Transverse colon (tissue), 4 donors: Measurements from ENCODE around the gene SPATS1. TPM values are rescaled to one million over a fixed set of nuclear protein-coding genes. Genes with fewer than 3 reads are reported as not detected.
A peak's percentile ranks its signal among the peaks of the same experiment; 100 is the strongest.

Source experiments
- DNase-seq: peaks from one replicate; pipeline ENCODE4 v3.0.0-alpha.2; 2019
- H3K27ac ChIP-seq, 4 donors: fragments of 200-600 bp; sonication (generic); 2 replicates each; pipeline ENCODE4 v1.5.1; 2016 to 2018; ENCODE audit warnings: inconsistent platforms in 4 of 4
- H3K27me3 ChIP-seq: fragments of 200-600 bp; sonication (generic); 2 replicates; pipeline ENCODE4 v1.5.1; 2017; ENCODE audit warnings: inconsistent platforms
- H3K36me3 ChIP-seq, 4 donors: fragments of 200-600 bp; sonication (generic); 2 replicates each; pipeline ENCODE4 v1.5.1; 2017 to 2019; ENCODE audit warnings: inconsistent platforms in 4 of 4
- H3K4me1 ChIP-seq, 4 donors: fragments of 200-600 bp; sonication (generic); 2 replicates each; pipeline ENCODE4 v1.5.1; 2017 to 2020; ENCODE audit warnings: inconsistent platforms in 4 of 4
- H3K4me3 ChIP-seq, 4 donors: fragments of 200-600 bp; sonication (generic); 1 replicate in 1 of 4; 2 replicates in 3 of 4; pipeline versions ENCODE4 v1.5.1 to v1.6.1; 2017 to 2019; ENCODE audit warnings: inconsistent platforms in 4 of 4
- H3K9me3 ChIP-seq, 2 donors: fragments of 200-600 bp; sonication (generic); 2 replicates each; pipeline ENCODE4 v1.5.1; 2017 to 2019; ENCODE audit warnings: inconsistent platforms in 2 of 2
- EP300 ChIP-seq: sonication (generic); formaldehyde crosslinking; IDR thresholded peaks from one replicate; pipeline ENCODE4 v1.6.1; 2017; ENCODE audit warnings: antibody characterized with exemption, low read depth
- POLR2A ChIP-seq: fragments of 450-650 bp; IDR thresholded peaks from one replicate; pipeline ENCODE4 v1.6.1; 2016; ENCODE audit warnings: antibody characterized with exemption, mild to moderate bottlenecking, moderate library complexity
- POLR2AphosphoS5 ChIP-seq, 3 donors: sonication (generic); formaldehyde crosslinking; IDR thresholded peaks; one replicate each; pipeline ENCODE4 v1.6.1; 2016; ENCODE audit warnings: antibody characterized with exemption in 3 of 3
- WGBS, 2 donors: methylation state at CpG; one replicate each; pipeline ENCODE4 v1.1.5; 2018; ENCODE audit warnings: low coverage in 1 of 2; 5-methylcytosine and 5-hydroxymethylcytosine counted together
- in situ Hi-C, 4 donors: fragments of 200-750 bp; cut with MboI; loops; one replicate each; pipeline versions ENCODE4 v1.15.0 to v1.15.1; 2017; ENCODE audit warnings: low sequenced_read_pairs in 3 of 4, low pct_ligation_motif_present in 1 of 4, low pct_unique_long_range_greater_than_20kb in 1 of 4
- intact Hi-C: fragments of 100-400 bp; cut with DNase I; formaldehyde crosslinking; loops from one replicate; pipeline ENCODE4 v1.15.1; 2023; ENCODE audit warnings: low total_unique reads
- total RNA-seq, 4 donors: library from RNA; depleted of rRNA; stranded (reverse); fragments of >200 nt; gene quantifications; one replicate each; pipeline ENCODE4 v1.1.0, GENCODE V29; 2016
- TF ChIP-seq, protein P1 (sequence below), 5 experiments: fragments of 200-600 bp in 3 of 5; fragments of 450-650 bp in 2 of 5; sonication (generic) in 3 of 5; IDR thresholded peaks; 1 replicate in 2 of 5; 2 replicates in 3 of 5; pipeline ENCODE4 v1.5.1; 2016 to 2017; ENCODE audit warnings: antibody characterized with exemption in 5 of 5, inconsistent platforms in 3 of 5, mild to moderate bottlenecking in 2 of 5, moderate library complexity in 1 of 5

The SPATS1 gene
- total RNA-seq, 4 donors from 2014 or later, result not detected

DNA sequence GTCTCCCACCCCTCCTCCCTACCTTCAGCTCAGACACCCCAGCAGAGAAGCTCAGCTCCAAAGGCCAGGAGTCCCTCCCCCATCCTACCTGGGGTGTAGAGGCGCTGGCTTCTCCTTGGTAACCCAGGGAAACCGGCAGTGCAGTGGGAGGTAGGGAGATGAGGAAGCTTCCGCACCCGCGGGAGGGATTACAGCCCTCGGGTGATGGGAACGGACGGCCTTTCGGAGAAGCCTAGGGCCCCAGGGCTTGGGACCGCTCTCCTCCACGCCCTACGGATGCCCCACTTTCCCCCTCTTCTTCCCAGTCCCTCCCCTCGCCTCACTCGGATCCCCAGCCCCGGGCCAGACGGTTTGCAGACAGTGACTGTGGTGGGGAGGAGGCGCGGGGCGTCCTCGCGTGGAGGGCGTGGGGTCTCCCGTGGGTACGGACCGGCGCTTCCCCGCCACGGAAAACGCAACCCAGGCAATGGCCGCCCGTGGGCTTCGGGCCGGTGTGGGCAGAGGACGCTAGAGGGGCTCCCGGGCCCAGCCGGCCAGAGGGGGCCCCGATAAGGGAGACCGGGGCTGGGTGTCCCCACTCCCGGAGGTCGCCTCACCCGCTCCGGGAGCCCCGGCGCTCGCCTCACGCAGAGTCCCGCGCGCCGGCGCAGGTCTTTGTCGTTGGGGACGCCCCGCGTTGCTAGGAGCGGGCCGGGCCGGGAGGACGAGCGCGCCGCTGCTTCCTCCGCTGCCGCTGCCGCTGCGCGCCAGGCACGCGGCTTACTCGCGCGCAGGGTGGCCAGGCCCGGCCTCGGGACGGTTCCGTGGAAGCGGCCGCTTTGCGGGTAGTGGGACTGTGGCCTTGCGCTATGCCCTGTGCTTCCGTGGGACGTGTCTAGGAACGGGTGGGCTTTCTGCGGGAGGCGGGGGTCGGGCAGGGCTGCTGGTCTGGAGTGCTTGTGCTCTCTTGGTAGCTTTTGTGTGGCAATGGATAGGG, 45.1 kb upstream of the SPATS1 start:
- intact Hi-C loops, result no loop called here
- 4% methylated on average over 22 of the region's 86 CpGs; no CpG with 5 or more reads in 1 of the 2 donors for WGBS, 2 donors

GRCh38 chr6:44298055-44298803, 44.2 kb upstream of the SPATS1 start:
- TF ChIP-seq, protein P1, sequence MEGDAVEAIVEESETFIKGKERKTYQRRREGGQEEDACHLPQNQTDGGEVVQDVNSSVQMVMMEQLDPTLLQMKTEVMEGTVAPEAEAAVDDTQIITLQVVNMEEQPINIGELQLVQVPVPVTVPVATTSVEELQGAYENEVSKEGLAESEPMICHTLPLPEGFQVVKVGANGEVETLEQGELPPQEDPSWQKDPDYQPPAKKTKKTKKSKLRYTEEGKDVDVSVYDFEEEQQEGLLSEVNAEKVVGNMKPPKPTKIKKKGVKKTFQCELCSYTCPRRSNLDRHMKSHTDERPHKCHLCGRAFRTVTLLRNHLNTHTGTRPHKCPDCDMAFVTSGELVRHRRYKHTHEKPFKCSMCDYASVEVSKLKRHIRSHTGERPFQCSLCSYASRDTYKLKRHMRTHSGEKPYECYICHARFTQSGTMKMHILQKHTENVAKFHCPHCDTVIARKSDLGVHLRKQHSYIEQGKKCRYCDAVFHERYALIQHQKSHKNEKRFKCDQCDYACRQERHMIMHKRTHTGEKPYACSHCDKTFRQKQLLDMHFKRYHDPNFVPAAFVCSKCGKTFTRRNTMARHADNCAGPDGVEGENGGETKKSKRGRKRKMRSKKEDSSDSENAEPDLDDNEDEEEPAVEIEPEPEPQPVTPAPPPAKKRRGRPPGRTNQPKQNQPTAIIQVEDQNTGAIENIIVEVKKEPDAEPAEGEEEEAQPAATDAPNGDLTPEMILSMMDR (IDR thresholded peaks at IDR 0.05), result no peak
- TF ChIP-seq POLR2AphosphoS5 (IDR thresholded peaks at IDR 0.05), result no peak
- TF ChIP-seq POLR2A, result no peak
- TF ChIP-seq EP300, result no peak
- 45 to 53% methylated on average over 5 to 20 of the region's 20 CpGs for WGBS, 2 donors
- Histone ChIP-seq H3K36me3 (peaks cover 0 to 9% (median 4%) of the 10 kb centered on the region in 4 donors), H3K4me3 (peak overlapping the region in 1 of 4 donors; percentile 64), H3K27ac (no peak overlapping the region), H3K9me3 (no peaks in the 10 kb centered on the region), H3K4me1 (peaks cover 6 to 16% (median 14%) of the 10 kb centered on the region in 4 donors), H3K27me3 (peaks cover 54% of the 10 kb centered on the region)
- intact Hi-C loops, result no loop called here
- DNase-seq, result no peak
- in situ Hi-C loops, result no loop called here

More for the DNA sequence above, 45.1 kb upstream of the SPATS1 start:
- in situ Hi-C loops, result no loop called here
- Histone ChIP-seq H3K36me3 (peaks cover 0 to 3% (median 0%) of the 10 kb centered on the region in 4 donors), H3K27me3 (peaks cover 62% of the 10 kb centered on the region), H3K4me3 (peak overlapping the region; percentile 25 to 64 (median 33)), H3K9me3 (no peaks in the 10 kb centered on the region), H3K27ac (no peak overlapping the region), H3K4me1 (peaks cover 6 to 16% (median 14%) of the 10 kb centered on the region in 4 donors)
- peak; percentile 25 for DNase-seq
- peak; percentile 10 for TF ChIP-seq POLR2A
- no peak for TF ChIP-seq POLR2AphosphoS5 (IDR thresholded peaks at IDR 0.05)

GRCh38 chr6:44298864-44299263, 43.6 kb upstream of the SPATS1 start:
- WGBS, 2 donors, result 80 to 83% methylated on average over 1 to 3 of the region's 3 CpGs
- Histone ChIP-seq H3K4me3 (no peak overlapping the region), H3K27me3 (peaks cover 47% of the 10 kb centered on the region), H3K9me3 (no peaks in the 10 kb centered on the region), H3K4me1 (peaks cover 6 to 16% (median 14%) of the 10 kb centered on the region in 4 donors), H3K36me3 (peaks cover 0 to 15% (median 7%) of the 10 kb centered on the region in 4 donors), H3K27ac (no peak overlapping the region)
- DNase-seq, result no peak
- no peak for TF ChIP-seq POLR2AphosphoS5 (IDR thresholded peaks at IDR 0.05)
- intact Hi-C loops, result no loop called here
- in situ Hi-C loops, result no loop called here

DNA sequence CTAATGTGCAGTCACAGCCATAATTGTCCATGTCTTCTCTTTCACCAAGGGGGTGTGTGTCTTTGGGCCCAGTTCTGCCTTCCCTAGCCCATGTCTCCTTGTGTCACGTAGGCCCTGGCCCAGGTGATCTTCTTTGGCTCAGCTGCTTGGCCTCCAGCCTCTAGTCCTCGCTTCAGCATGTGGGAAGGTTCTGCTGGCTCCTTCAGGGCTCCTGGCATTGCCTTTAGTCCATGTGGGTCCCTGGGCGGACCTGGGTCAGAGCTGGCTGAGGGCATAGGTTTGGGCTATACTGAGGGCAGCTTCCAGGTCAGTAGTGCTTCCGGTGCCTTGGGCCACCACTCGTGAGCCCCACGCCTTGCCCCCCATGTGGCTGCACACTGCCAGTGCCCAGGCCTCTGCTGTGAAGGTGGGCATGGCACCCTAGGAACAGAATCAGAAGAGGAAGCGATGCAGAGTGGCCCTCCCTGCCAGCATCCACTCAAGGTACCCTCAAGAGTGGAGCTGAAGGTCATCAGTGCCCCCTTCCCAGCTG, 42.1 kb upstream of the SPATS1 start:
- intact Hi-C loops, result no loop called here
- Histone ChIP-seq H3K27ac (no peak overlapping the region), H3K4me1 (peaks cover 6 to 16% (median 14%) of the 10 kb centered on the region in 4 donors), H3K4me3 (no peak overlapping the region), H3K36me3 (peaks cover 0 to 22% (median 11%) of the 10 kb centered on the region in 4 donors), H3K9me3 (no peaks in the 10 kb centered on the region), H3K27me3 (peaks cover 32% of the 10 kb centered on the region)
- no peak for DNase-seq
- TF ChIP-seq, protein P1 (IDR thresholded peaks at IDR 0.05), result no peak
- TF ChIP-seq EP300 (no peak), POLR2A (no peak), POLR2AphosphoS5 (IDR thresholded peaks at IDR 0.05) (no peak)
- 75% methylated on average over 4 of the region's 7 CpGs; no CpG with 5 or more reads in 1 of the 2 donors for WGBS, 2 donors
- in situ Hi-C loops, result no loop called here
